Nucleus accumbens (tissue), 56 donors: ENCODE measurements around the gene PAMR1.
"Not testable (repeated sequence)": the region's sequence is repeated elsewhere in the genome, so short reads cannot be mapped to it uniquely, and the experiment has no call there.

Experiments
- DNase-seq, 56 donors: peaks; one replicate each; lab custom pipeline; 2025; lab: John Stamatoyannopoulos, UW

PAMR1 gene, protein sequence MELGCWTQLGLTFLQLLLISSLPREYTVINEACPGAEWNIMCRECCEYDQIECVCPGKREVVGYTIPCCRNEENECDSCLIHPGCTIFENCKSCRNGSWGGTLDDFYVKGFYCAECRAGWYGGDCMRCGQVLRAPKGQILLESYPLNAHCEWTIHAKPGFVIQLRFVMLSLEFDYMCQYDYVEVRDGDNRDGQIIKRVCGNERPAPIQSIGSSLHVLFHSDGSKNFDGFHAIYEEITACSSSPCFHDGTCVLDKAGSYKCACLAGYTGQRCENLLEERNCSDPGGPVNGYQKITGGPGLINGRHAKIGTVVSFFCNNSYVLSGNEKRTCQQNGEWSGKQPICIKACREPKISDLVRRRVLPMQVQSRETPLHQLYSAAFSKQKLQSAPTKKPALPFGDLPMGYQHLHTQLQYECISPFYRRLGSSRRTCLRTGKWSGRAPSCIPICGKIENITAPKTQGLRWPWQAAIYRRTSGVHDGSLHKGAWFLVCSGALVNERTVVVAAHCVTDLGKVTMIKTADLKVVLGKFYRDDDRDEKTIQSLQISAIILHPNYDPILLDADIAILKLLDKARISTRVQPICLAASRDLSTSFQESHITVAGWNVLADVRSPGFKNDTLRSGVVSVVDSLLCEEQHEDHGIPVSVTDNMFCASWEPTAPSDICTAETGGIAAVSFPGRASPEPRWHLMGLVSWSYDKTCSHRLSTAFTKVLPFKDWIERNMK

DNA sequence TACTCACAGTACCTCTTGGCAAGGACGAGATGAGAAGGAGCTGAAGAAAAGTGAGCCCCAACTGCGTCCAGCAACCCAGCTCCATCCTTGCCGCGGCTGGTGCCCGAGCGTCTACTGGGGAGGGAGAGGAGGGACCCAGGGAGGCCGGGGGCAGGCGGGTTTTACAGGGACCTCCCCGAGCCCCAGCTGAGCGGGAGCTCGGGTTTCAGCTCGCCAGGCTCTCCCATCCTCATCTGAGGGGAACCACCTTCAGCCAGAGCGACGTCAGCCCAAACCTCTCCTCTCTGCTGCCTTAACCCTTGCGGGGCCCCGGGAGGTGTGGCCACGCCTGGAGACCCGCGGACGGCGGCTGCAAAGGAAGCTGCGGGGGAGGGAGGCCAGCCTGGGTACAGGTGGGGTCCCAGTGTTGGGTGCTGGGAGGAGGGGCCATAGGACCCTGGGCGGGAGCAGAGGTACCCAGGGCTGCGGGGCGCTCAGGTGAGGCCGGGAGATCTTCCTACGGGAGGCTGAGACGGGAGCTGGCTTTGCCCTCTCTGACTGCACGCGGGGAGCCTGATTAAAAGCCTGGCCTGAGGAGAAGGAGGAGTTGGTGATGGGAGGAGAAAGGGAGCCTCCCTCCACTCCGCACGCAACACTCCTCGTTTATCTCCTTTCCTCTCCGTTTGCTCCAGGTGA, at the start of gene PAMR1:
TSS of gene PAMR1 (minus strand) at position 116 of the 675 bp plus-strand sequence. CDS start at position 85, 31 bp downstream.
- DNase-seq: peak in 17 of 56 donors; percentile 4 to 50 (median 16)

DNA sequence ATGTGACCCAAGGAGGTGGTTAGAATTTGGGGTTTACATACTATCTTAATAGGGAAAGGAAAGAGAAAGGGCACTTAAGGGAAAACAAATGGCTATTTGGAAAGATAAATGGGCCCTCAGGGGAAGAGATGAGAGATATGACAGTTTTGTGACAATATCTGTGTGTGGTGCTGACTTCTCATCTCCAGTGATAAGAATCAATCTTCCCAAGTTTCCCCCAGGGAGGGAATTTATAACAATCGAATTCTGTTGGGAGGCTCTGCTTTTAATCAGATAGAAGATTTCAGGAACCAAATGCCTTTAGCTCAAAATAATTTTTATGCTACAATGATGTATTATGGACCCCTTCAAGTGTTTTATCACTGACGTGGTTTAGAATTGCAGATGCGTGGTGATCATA, 46.3 kb upstream of the PAMR1 start:
- DNase-seq: no peak

DNA sequence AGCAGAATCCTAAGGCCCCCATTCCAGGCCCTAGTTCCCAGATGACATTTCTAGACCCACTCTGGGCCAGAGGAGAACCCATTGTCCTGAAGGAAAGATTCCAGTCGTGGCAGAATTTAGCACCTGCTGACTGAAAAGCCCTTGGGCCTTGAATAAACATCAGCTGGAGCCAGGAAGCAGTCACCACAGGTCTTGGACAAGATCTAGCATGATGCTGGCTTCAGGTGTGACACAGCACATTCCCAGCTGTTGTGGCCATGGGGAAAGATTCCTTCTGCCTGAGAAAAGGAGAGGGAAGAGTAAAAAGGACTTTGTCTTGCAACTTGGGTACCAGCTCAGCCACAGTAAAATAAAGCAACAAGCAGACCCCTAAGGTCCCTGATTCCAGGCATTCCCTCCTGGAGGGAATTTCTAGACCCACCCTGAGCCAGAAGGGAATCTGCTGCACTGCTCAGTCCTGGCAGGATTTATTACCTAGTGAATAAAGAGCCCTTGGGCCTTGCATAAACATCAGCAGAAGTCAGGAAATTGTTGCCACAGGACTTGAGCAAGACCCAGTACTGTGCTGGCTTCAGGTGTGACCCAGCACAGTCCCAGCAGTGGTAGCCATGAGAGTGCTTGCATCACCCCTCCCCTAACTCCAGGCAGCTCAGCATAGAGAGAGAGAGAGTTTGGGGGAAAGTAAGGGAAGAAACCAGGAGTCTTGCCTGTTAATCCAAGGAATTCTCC, 42.5 kb upstream of the PAMR1 start:
- no peak for DNase-seq

GRCh38 chr11:35566885-35567284, 41.5 kb upstream of the PAMR1 start:
- no peak for DNase-seq

- DNase-seq: no peak
Observed at GRCh38 chr11:35566181-35566580, 40.8 kb upstream of the PAMR1 start.

DNA sequence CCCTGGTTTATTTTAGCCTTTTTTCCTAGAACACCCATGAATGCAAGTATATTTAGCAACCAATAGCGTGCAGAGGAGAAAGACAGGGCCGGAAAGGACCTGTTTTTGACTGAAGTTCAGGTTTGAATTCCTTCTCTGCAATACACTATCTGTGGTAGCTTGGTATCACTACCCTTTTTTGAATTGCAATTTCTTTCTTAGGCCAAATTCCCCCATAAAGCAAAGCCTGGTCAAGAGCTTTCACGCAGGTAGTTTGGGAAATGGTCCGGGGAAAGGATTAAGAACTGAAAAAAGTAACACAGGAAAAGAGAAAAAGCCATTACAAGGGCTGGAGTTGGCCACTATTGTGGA, 38.8 kb upstream of the PAMR1 start:
- no peak for DNase-seq

- DNase-seq: no peak
Observed at GRCh38 chr11:35563484-35564244, 38.2 kb upstream of the PAMR1 start.

GRCh38 chr11:35559949-35560348, 34.5 kb upstream of the PAMR1 start:
- DNase-seq: no peak

- no peak for DNase-seq
Observed at GRCh38 chr11:35558513-35558912, 33.1 kb upstream of the PAMR1 start.

- no peak for DNase-seq
Observed at GRCh38 chr11:35555488-35555887, 30.1 kb upstream of the PAMR1 start.

DNA sequence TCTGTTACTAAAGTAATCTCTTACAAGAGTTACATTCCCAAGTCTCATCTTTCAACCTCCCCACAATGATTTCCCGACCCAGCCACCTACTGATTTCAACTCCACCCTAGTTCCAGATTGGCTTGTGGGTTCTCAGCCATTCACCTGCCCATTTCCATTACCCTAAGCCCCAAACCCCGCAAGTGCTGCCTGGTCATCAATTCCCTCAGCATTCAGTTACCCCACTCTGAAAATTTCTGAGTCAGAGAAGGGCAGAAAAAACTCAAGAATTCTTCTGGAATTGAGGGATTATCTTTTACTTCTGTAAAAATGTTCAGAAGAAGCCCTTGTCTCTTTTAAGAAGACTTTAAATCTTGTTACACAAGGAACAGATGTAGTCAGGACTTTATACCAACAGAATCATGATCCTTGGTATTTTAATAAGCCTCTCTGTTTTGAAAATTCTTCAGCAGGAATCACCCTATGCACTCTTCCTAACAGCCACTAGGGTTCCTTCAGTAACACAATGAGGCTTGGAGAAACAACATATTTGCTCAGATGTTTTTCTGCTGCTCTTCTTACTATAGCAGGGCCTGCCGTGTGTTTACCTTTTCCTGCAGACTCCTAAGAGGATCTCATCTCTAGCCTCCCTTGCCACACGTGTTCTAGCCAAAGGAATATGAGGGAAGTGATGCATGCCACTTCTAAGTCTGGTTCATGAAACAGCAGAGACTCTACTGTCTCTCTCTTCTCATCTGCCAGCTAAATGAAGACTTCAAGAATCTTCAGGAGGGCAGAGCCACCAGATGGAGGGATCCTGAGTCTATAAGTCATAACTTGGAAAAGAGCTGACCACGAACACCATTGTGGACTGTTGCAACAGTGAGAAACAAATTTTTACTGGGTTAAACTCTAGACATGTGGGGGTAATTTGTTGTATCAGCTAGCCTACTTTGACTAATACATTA, 29.3 kb upstream of the PAMR1 start:
- DNase-seq: no peak

DNA sequence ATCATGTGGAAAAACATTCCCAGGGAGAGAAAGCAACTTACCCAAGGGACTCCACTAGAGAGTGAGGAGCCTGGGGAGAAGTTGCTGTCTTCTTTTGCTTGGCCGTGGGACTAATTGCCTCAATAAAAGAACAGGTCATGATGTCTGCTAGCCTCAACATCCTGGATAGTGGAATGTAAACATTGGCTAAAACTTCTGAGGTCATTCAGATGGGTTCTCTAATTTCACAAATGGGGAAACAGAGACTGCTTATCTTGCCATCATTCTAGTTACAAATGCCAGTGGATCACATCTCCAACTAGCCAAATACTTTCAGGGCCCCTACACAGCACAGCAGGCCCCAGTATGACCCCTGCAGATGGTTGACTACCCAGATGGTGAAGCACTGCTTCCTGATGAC, 28.4 kb upstream of the PAMR1 start:
- no peak for DNase-seq

DNA sequence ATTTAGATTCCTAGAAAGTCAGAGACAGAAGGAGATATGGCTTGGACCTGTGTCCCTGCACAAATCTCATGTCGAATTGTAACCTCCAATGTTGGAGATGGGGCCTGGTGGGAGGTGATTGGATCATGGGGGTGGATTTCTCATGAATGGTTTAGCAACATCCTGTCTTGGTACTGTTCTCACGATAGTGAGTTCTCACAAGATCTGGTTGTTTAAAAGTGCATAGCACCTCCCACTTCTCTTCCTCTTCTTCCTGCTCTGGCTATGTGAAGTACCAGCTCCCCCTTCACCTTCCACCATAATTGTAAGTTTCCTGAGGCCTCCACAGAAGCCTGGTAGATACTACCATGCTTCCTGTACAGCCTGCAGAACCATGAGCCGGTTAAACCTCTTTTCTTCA, 27.6 kb upstream of the PAMR1 start:
- no peak for DNase-seq

GRCh38 chr11:35552616-35553015, 27.2 kb upstream of the PAMR1 start:
- DNase-seq: no peak

- DNase-seq: no peak
Observed at GRCh38 chr11:35550374-35551036, 25.1 kb upstream of the PAMR1 start.

DNA sequence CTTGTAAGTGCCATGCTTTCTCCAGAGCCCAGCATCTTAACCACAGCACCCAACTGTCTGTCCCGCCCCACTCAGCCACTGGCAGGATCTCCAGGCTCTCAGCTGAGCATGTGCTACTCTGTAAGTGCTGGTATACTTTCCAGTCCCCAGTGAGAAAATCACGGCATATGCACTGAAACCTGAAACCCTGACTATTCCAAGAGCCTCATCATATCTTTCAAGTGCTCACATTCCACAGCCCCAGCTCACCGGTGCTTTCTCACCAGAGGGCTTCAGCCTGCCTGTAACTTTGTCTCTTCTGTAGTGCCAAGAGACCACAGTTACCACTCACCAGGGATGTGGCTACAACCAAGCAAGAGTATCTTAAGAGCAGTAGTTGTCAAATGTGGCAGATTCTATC, 24.4 kb upstream of the PAMR1 start:
- no peak for DNase-seq

- DNase-seq: no peak
Observed at GRCh38 chr11:35548925-35549561, 23.6 kb upstream of the PAMR1 start.

GRCh38 chr11:35547995-35548394, 22.6 kb upstream of the PAMR1 start:
- not testable (repeated sequence) for DNase-seq
